NT2/D1 (cell line): ENCODE results near the gene KLHL7.

Experiments used
- SUZ12 ChIP-seq: IDR thresholded peaks from 2 replicates; pipeline ENCODE4 v1.6.1; 2011; ENCODE audit not compliant: insufficient read length, insufficient read depth; ENCODE audit errors: extremely low read depth
- YY1 ChIP-seq: IDR thresholded peaks from 2 replicates; pipeline ENCODE4 v1.6.1; 2011; ENCODE audit not compliant: insufficient read length, insufficient read depth
- ZNF274 ChIP-seq: IDR thresholded peaks from 2 replicates; pipeline ENCODE4 v1.6.1; 2011; ENCODE audit warnings: mild to moderate bottlenecking, low read depth, low read length

- TF ChIP-seq YY1, result no peak
- no peak for TF ChIP-seq SUZ12
- no peak for TF ChIP-seq ZNF274
These were observed 70.4 kb downstream of the KLHL7 start for GRCh38 chr7:23175938-23176337.
